Activated CD8-positive, alpha-beta memory T cell treated with anti-CD3 and anti-CD28 coated beads, Interleukin-2, amount 50 U/mL, for 1 hour (primary cell): Measurements from ENCODE around the gene CHD8.
"Not testable (repeated sequence)": the region's sequence is repeated elsewhere in the genome, so short reads cannot be mapped to it uniquely, and the experiment has no call there.

ENCODE experiments used
- DNase-seq: peaks from one replicate; pipeline ENCODE4 v3.0.0-alpha.2; 2020; ENCODE audit errors: extremely low read depth

The CHD8 gene

GRCh38 chr14:21455912-21456667 is at the start of gene CHD8:
CHD8 (minus strand) TSS chr14:21456123; CDS start chr14:21431643, 24,480 bp downstream.
- peak; percentile 99 for DNase-seq

- DNase-seq = no peak
Measured at GRCh38 chr14:21505012-21505553, 49.2 kb upstream of the CHD8 start.

DNA sequence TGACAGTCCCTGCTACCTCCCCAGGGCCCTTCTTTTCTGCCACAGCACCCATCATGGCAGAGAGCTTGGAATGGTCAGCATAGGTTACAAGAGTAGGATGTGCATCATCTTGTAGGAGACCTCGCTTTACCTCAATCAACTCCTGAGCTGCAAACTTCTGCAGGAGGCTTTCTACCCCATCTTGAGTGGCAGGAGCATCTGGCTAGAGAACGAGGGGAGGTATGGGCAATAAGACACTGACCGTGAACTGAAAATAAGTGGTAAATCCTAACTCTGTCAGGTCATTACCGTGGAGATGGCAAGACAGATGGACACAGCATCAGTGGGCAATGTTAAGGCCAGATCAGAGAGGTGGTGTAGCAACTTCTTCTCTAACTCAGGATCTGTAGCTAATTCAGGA is 47.5 kb upstream of the CHD8 start:
- DNase-seq = no peak

GRCh38 chr14:21501568-21501967 is 45.6 kb upstream of the CHD8 start:
- no peak for DNase-seq

DNA sequence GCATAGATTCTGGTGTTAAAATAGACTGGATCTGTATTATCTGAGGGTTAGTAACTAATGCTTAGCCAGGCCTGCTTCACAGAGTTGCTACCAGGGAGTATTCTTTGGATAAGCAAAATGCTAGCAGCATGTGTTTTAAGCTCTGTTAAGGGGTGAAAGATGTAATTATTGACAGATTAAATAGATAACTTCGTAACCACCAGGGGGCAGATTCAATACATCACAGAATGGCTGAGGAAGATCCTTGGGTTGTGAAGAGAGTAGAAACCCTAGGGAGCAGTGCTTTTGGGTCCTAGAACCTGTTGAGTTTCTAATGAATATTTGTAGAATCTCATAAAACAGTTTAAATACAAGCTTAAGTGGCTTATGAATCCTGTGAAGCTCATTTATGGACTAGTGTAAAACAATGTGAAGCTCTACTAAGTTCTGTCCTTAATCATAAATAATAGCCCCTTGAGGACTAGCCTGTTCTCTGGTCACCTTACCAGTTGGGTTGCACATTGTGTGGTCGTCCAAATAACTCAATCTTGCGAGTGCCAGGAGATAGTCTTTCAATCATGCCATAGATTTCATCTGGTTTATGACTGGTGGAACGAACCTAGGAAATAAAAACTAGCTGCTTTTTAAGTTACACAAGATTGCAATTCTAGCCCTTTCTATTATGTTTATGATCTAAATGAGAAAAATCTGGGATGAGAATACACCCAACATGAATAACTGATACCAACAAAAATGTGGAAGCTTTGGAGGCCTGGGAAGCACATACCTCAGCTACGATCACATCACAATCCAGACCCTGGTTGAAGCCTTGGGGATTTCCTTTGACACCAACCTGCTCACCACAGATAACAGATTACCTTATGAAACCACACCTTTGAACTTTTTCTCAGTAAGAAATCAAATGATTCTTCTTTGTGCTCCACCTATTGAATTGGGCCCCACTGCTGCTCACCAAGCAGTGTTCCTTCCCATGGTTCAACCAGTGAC is 42.9 kb upstream of the CHD8 start:
- DNase-seq = no peak

- no peak for DNase-seq
Measured at GRCh38 chr14:21496453-21496852, 40.5 kb upstream of the CHD8 start.

DNA sequence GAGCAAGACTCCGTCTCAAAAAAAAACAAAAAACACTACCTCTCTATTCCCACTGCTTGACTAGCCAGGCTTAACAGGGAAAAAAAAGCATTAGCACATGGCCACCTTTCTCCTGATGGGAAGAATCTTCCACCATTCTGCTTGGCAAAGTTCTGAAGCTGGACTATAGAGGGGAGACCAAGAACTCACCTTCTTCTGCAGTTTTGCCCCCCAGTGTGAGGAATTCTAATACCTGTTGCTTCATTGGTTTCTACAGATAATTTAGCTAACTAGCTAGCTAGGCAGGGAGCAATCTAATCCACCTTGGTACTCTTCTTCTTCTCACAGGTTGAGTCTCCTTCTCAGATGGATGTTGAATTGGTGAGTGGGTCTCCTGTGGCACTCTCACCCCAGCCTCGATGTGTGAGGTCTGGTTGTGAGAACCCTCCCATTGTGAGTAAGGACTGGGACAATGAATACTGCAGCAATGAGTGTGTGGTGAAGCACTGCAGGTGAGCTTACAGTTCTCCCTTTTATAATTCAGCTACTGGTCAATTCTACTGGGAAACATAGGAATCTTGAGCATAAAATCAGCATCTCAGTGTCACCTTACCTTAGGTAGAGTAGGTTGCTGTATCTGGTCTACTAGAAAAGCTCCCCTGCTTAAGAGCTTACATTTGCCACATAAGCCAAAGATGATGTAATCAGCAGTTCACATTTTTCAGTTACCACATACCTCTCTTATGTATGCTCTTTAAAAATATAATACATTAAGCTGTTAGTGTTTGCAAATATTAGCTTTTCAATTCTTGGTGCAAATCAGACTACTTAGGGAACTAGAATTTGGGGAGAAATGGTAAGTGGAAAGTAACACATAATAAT is 39.2 kb upstream of the CHD8 start:
- DNase-seq = no peak

GRCh38 chr14:21486640-21487087 is 30.7 kb upstream of the CHD8 start:
- DNase-seq = no peak

GRCh38 chr14:21476925-21477681 is 21.2 kb upstream of the CHD8 start, which contains the start of the genes RAB2B and TOX4:
RAB2B (minus strand) TSS chr14:21476959; CDS start chr14:21476872, 87 bp downstream.
TOX4 (plus strand) TSS chr14:21477195; CDS start chr14:21477279, 84 bp downstream.
- peak; percentile 88 for DNase-seq

DNA sequence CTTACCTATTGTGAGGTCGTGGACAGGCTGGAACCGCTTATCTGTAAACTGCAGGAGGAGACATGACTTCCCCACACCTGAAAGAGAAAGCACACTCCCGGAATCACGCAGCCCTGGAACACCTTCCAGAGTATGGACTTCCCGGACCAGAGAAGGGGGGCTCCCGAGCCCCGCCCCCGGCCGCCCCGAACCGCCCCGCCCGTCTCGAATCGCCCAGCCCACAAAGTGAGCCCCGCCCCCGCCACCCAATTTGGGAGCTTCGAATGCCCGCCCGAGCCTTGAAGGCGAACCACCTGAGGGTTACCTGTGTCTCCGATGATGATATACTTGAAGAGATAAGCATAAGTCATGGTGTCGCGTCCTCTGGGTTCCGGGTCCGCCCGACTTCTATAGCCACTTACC is 20.6 kb upstream of the CHD8 start:
- DNase-seq = no peak

DNA sequence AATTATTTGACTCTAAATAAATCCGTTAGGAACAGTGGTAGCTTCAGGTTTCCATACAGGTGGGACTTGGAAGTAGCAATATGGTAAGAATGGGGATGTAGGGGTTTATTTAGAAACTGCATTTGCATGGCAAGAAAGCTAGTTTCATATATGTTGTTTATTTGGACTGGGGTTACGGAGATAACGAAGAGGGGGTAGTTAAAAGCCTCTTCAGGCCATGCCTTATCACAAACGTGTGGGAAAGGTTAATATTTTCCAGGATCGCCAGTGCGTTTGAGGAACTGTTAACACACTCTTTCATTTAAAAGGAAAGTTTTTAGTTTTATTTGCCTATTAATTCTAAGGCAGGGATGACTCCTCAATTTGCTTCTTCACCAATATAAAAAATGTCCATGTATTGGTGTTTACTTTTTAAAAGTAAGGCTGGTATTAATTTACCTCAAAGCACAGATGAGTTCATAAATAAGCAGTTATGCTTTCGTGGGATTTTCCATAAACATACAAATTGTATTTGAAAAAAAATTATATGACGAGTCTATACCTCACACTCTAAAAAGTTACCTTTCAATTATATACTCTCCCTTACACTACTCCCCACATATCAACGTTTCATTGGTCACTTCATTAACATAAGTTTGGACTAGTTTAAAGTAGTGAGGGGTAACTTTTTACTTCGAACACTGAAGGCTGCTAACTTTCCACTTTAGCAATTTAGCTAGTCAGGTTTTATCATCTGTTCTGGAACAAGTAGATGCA is 20.0 kb upstream of the CHD8 start:
- DNase-seq = no peak

DNA sequence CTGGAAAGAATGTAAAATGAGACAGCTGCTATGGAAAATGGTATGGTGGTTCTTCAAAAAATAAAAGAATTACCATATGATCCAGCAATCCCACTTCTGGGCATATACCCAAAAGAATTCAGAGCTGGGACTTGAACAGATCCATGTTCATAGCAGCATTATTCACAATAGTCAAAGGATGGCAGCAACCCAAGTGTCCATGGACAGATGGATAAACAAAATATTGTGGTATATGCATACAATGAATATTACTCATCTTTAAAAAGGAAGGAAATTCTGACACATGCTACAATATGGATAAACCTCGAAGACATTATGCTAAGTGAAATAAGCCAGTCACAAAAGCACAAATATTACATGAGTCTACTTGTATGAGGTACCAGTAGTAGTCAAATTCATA is 11.7 kb upstream of the CHD8 start:
- no peak for DNase-seq

GRCh38 chr14:21455592-21455911 is 371 bp downstream of the CHD8 start:
- no peak for DNase-seq

DNA sequence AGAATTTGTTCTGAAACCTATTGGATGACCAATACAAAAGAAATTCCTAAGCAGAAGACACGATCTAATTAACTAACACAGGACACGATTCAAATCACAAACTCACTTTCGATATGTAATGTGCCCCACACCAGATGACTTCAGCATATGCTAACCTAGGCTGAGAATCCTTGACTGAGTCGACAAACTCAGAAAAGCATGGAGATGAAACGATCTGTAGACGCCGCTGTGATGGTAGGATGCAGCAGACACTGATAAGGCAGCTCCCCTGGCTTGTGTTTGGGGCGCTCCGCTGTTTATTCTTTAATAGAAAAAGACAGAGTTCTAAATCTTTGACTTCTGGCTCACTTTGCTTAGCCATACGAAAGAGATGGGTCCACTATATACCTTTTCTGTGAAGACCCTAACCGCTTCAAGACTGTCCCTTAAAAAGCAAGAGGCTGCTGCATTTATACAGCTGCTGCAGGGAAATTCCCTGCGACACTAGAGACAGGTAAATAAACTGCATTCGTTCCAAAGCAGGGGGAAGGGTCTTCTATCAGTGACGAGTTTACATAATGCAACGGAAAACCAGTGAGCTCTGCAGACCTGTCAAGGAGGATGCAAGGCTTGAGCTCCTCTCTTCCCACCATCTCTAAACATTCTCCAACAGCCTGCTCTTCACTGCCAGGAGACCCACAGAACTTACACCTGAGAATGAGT is 929 bp downstream of the CHD8 start:
- DNase-seq = no peak

DNA sequence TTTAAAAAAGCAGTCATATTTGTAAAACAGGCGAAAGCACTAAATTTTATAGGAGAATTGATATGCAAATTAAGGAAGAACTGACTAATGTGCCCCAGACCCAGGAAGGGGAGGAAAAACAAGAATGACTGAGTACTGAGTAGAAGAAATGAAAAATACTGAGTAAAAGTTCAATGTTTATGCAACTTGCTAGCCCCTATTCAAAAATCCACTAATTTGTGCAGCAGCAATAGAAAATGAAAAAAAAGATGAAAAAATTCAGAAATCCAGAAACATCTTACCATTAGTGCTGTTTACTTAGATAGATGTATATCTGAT is 6.1 kb downstream of the CHD8 start:
- DNase-seq = no peak

- DNase-seq = not testable (repeated sequence)
Measured at GRCh38 chr14:21442657-21443056, 13.3 kb downstream of the CHD8 start.

DNA sequence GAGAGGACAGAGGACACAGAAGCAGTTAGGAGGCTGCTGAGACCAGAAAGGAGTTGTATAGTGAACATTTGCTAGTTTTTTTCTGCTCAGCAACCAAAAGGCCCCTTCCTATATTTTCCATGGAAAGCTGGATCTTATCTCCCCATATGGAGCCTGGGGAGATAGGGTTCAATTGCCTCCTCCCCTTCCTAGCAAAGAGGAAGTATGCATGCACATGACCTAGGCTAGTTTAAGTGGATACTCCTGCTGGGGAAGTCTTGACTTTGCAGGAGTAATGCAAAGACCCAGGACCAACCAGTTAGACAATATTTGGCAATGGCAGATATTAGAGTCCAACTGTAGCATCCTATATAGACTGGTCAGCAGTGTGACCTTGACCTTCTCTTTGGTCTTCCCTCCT is 15.1 kb downstream of the CHD8 start:
- DNase-seq = no peak

DNA sequence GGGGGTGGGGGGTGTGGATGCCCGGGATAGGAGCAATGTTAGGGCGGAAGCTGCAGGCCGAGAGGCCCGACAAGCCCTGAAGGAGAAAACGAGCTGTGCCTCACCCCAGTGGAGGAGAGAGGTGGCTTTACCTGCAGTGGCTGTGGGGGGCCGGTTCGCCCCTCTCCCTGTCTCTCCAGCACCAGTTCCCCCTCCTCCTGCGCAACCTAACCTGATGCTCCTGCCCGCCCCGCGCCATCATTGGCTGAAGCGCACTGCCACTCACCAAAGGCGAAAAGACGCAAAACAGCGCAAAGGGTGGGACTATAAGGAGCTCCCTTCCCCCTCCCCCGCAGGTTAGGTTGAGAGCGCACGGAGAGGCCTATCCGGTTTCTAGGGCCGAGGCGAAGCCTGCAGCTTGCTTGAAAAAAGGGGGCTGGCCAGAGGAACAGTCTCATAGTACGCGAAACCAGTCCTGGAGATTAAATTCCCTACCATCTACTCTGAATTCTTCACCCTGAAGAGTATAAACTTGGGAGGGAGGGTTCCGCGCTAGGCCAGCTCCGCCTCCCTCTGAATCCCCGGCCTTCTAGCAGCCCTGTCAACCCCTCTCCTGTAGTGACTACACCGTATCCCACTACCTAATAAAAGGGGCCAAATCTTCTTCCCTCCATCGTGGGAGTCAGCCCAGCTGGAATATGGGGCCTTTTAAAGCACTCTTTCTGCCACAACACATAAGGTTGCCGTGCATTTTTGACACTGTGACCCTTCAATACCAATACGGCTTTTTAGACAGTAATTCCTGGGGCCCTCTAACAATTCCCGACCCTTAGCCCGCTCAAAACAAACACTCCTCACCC is 18.6 kb downstream of the CHD8 start:
- DNase-seq = peak; percentile 99
